NT2/D1 (cell line): ENCODE measurements around the gene USP12.

Source experiments
- SUZ12 ChIP-seq: IDR thresholded peaks from 2 replicates; pipeline ENCODE4 v1.6.1; 2011; ENCODE audit not compliant: insufficient read length, insufficient read depth; ENCODE audit errors: extremely low read depth
- ZNF274 ChIP-seq: IDR thresholded peaks from 2 replicates; pipeline ENCODE4 v1.6.1; 2011; ENCODE audit warnings: mild to moderate bottlenecking, low read depth, low read length

DNA sequence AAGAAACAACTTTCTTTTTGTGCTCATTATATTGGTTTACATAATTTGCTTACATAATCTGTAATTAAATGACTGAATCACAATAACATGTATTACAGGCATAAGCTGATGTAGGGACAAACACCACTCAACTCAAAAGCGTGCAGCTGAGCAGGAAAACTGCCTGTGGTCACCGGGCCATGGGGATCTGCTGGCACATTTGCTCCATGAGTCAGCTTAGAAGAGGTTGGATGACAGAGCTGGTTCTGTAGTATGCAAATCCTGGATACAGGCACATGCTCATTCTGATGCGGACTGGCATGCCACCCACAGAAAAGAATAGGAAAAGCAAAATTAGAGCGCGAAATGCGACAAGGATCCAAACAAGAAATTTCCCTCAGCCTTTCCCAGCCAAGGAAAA, 128.6 kb downstream of the USP12 start:
- no peak for TF ChIP-seq ZNF274
- no peak for TF ChIP-seq SUZ12
